Measurements from ENCODE around the gene KCTD1. TPM values are rescaled to one million over a fixed set of nuclear protein-coding genes. Genes with fewer than 3 reads are reported as not detected.

The KCTD1 gene
- total RNA-seq, 1 experiment from 2014 or later = 4.1 TPM

DNA sequence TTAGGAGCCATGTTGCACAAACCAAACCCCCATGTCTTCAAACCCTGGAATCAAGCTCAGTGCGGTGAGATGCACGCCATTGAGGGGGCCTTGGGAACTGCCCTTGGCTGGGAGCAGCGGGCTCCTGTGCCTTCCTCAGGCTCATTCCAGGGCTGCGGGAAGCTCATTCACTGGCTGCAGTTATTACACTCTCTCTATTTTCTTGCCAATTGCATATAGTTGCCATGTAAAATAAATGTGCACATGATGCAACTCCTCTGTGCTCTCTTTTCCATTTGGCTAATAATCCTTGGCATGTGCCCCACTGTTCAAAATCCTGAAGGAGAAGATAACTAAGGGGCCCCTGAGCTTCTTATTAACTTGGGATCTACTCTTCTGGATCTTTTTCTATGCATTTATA is 74.7 kb downstream of the KCTD1 start:
- Histone ChIP-seq H3K4me1 (ENCODE audit: insufficient read depth, low read length, poor library complexity, severe bottlenecking) (no peaks in the 10 kb centered on the region), H3K27ac (ENCODE audit: low read depth, low read length, poor library complexity, severe bottlenecking) (no peak overlapping the region), H3K9me3 (ENCODE audit: low read depth, low read length, poor library complexity, severe bottlenecking) (no peaks in the 10 kb centered on the region), H3K27me3 (replicated peaks; ENCODE audit: insufficient read depth, low read depth, low read length, poor library complexity) (no peaks in the 10 kb centered on the region), H3K4me3 (ENCODE audit: low read depth, low read length, poor library complexity, severe bottlenecking) (no peak overlapping the region), H3K36me3 (ENCODE audit: insufficient read depth, low read length, poor library complexity, severe bottlenecking) (no peaks in the 10 kb centered on the region)
- DNase-seq (ENCODE audit: low spot score) = no peak
- ChIA-PET CTCF (no interaction called here), POLR2A (ENCODE audit: low non-redundant PET) (no interaction called here)
- TF ChIP-seq EZH2 (IDR thresholded peaks at IDR 0.05; ENCODE audit: borderline replicate concordance, low read depth, low read length, poor library complexity, severe bottlenecking) = no peak
- TF ChIP-seq, protein P1, sequence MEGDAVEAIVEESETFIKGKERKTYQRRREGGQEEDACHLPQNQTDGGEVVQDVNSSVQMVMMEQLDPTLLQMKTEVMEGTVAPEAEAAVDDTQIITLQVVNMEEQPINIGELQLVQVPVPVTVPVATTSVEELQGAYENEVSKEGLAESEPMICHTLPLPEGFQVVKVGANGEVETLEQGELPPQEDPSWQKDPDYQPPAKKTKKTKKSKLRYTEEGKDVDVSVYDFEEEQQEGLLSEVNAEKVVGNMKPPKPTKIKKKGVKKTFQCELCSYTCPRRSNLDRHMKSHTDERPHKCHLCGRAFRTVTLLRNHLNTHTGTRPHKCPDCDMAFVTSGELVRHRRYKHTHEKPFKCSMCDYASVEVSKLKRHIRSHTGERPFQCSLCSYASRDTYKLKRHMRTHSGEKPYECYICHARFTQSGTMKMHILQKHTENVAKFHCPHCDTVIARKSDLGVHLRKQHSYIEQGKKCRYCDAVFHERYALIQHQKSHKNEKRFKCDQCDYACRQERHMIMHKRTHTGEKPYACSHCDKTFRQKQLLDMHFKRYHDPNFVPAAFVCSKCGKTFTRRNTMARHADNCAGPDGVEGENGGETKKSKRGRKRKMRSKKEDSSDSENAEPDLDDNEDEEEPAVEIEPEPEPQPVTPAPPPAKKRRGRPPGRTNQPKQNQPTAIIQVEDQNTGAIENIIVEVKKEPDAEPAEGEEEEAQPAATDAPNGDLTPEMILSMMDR (conservative IDR thresholded peaks at IDR 0.05; ENCODE audit: low read depth, low read length) = no peak
- intact Hi-C loops (cut with micrococcal nuclease; ENCODE audit: unreplicated experiment) = no loop called here
- BruUV-seq (replicated peaks) = no TSS peak

DNA sequence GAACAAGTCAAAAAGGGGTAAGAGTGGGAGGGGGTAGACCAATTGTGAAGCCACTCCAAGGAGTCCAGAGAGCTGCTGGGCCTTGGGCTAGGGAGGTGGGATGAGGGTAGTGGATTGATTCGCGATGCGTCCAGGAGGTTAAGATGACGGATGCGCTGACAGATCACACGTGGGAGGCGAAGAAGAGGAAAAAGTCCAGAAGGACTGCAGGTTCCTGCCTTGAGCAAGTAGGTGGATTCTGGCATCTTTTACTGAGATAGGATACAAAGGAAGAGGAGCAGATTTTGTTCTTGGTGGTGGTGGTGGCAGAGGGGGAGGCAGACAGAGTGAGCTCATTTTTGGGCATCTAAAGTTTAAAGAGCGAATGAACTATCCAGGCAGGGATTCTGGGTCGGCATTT is 76.5 kb downstream of the KCTD1 start:
- intact Hi-C loops (cut with micrococcal nuclease; ENCODE audit: unreplicated experiment) = no loop called here
- POLR2A ChIA-PET (ENCODE audit: low non-redundant PET) = no interaction called here

DNA sequence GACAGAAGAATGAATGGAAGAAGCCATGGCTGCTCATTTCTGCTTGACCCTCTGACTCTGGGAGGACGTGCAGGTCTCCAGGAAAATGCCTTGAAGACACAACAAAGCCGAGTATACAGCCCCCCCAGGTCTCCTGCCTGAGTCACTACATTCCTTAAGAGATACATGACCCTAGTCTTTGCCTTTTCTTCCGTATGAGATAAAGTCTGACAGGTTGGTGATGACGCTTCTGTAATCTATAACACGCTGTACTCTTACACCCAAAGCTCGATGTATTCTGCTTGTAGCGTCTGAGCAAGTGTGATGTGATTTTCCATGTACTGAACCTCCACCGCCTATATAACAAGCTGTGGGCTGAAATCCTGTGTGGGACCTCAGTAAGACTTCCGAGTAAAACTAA is 77.3 kb downstream of the KCTD1 start:
- CTCF ChIA-PET = no interaction called here
- POLR2A ChIA-PET (ENCODE audit: low non-redundant PET) = no interaction called here
- intact Hi-C loops (cut with micrococcal nuclease; ENCODE audit: unreplicated experiment) = no loop called here
- no peaks in the 10 kb centered on the region for H3K4me1 ChIP-seq (ENCODE audit: insufficient read depth, low read length, poor library complexity, severe bottlenecking)
- TF ChIP-seq, protein P1 (conservative IDR thresholded peaks at IDR 0.05; ENCODE audit: low read depth, low read length) = no peak
- no peak for TF ChIP-seq EZH2 (IDR thresholded peaks at IDR 0.05; ENCODE audit: borderline replicate concordance, low read depth, low read length, poor library complexity, severe bottlenecking)
- no peak for DNase-seq (ENCODE audit: low spot score)
- no peaks in the 10 kb centered on the region for H3K36me3 ChIP-seq (ENCODE audit: insufficient read depth, low read length, poor library complexity, severe bottlenecking)
- H3K27ac ChIP-seq (ENCODE audit: low read depth, low read length, poor library complexity, severe bottlenecking) = no peak overlapping the region
- H3K27me3 ChIP-seq (replicated peaks; ENCODE audit: insufficient read depth, low read depth, low read length, poor library complexity) = no peaks in the 10 kb centered on the region
- no peak overlapping the region for H3K4me3 ChIP-seq (ENCODE audit: low read depth, low read length, poor library complexity, severe bottlenecking)
- BruUV-seq (replicated peaks) = no TSS peak
- H3K9me3 ChIP-seq (ENCODE audit: low read depth, low read length, poor library complexity, severe bottlenecking) = no peaks in the 10 kb centered on the region

More for the DNA sequence above, 76.5 kb downstream of the KCTD1 start:
- no peaks in the 10 kb centered on the region for H3K4me1 ChIP-seq (ENCODE audit: insufficient read depth, low read length, poor library complexity, severe bottlenecking)
- H3K27ac ChIP-seq (ENCODE audit: low read depth, low read length, poor library complexity, severe bottlenecking) = no peak overlapping the region
- H3K9me3 ChIP-seq (ENCODE audit: low read depth, low read length, poor library complexity, severe bottlenecking) = no peaks in the 10 kb centered on the region
- H3K4me3 ChIP-seq (ENCODE audit: low read depth, low read length, poor library complexity, severe bottlenecking) = no peak overlapping the region
- CTCF ChIA-PET = interaction anchor here (0.6 kb wide), 1 partner anchor 65 kb away, joined by 4 read pairs; no protein-coding TSS in a partner anchor
- no peak for DNase-seq (ENCODE audit: low spot score)
- no TSS peak for BruUV-seq (replicated peaks)
- H3K27me3 ChIP-seq (replicated peaks; ENCODE audit: insufficient read depth, low read depth, low read length, poor library complexity) = no peaks in the 10 kb centered on the region
- H3K36me3 ChIP-seq (ENCODE audit: insufficient read depth, low read length, poor library complexity, severe bottlenecking) = no peaks in the 10 kb centered on the region
- TF ChIP-seq, protein P1 (conservative IDR thresholded peaks at IDR 0.05; ENCODE audit: low read depth, low read length) = no peak
- TF ChIP-seq EZH2 (IDR thresholded peaks at IDR 0.05; ENCODE audit: borderline replicate concordance, low read depth, low read length, poor library complexity, severe bottlenecking) = no peak
